DOHH2 (cell line): ENCODE results near the gene WNT9B.

Experiments used
- H3F3A ChIP-seq: fragments of 200-600 bp; sonication (generic), shearing (Covaris generic); 2 replicates; pipeline ENCODE4 v1.6.0; 2016; ENCODE audit warnings: antibody characterized with exemption, mild to moderate bottlenecking; ENCODE audit not compliant: control insufficient read depth, insufficient read depth
- H3K27ac ChIP-seq: fragments of 200-600 bp; sonication (generic); 2 replicates; pipeline ENCODE4 v1.5.1; 2014; ENCODE audit warnings: low read depth, mild to moderate bottlenecking, low read length, moderate library complexity
- H3K27me3 ChIP-seq: fragments of 200-600 bp; sonication (generic); 2 replicates; pipeline ENCODE4 v1.6.1; 2014; ENCODE audit warnings: mild to moderate bottlenecking, low read length, mixed read lengths; ENCODE audit not compliant: control insufficient read depth
- H3K36me3 ChIP-seq: fragments of 200-600 bp; sonication (generic); 2 replicates; pipeline ENCODE4 v1.6.1; 2014; ENCODE audit warnings: mild to moderate bottlenecking, low read length, moderate library complexity, mixed read lengths; ENCODE audit not compliant: control insufficient read depth
- H3K4me1 ChIP-seq: fragments of 200-600 bp; sonication (generic); 2 replicates; pipeline ENCODE4 v1.6.1; 2014; ENCODE audit warnings: mild to moderate bottlenecking, low read length, mixed read lengths; ENCODE audit not compliant: control insufficient read depth
- H3K4me2 ChIP-seq: fragments of 200-600 bp; sonication (generic); 2 replicates; pipeline ENCODE4 v1.6.0; 2014; ENCODE audit warnings: mild to moderate bottlenecking, low read length, moderate library complexity
- H3K4me3 ChIP-seq: fragments of 200-600 bp; sonication (generic); 2 replicates; pipeline ENCODE4 v1.5.1; 2014; ENCODE audit warnings: mild to moderate bottlenecking, low read length, mixed read lengths
- H3K79me2 ChIP-seq: fragments of 200-600 bp; sonication (generic); 2 replicates; pipeline ENCODE4 v1.6.1; 2014; ENCODE audit warnings: mild to moderate bottlenecking, low read length, mixed read lengths; ENCODE audit not compliant: control insufficient read depth
- H3K9me2 ChIP-seq: fragments of 200-600 bp; sonication (generic); replicated peaks from 2 replicates; pipeline ENCODE4 v1.6.1; 2014; ENCODE audit warnings: mild to moderate bottlenecking, low read length, mixed read lengths; ENCODE audit not compliant: control insufficient read depth
- H3K9me3 ChIP-seq: fragments of 200-600 bp; sonication (generic); 2 replicates; pipeline ENCODE4 v1.6.1; 2014; ENCODE audit warnings: antibody characterized with exemption, low read length, mixed read lengths; ENCODE audit not compliant: control insufficient read depth, insufficient read depth
- H4K20me1 ChIP-seq: fragments of 200-600 bp; sonication (generic); 2 replicates; pipeline ENCODE4 v1.6.0; 2014; ENCODE audit warnings: low read depth, mild to moderate bottlenecking, antibody characterized with exemption, low read length, moderate library complexity; ENCODE audit not compliant: control insufficient read depth, insufficient read depth
- EZH2phosphoT487 ChIP-seq: fragments of 200-600 bp; sonication (generic); IDR thresholded peaks from 2 replicates; pipeline ENCODE4 v1.6.1; 2017; ENCODE audit warnings: borderline replicate concordance, mild to moderate bottlenecking, antibody characterized with exemption, low read length, moderate library complexity, mixed read lengths
- TF ChIP-seq, protein P1 (sequence below): fragments of 200-600 bp; sonication (generic); IDR thresholded peaks from one replicate; pipeline ENCODE4 v1.5.1; 2014; ENCODE audit warnings: antibody characterized with exemption, mild to moderate bottlenecking, low read depth, low read length; ENCODE audit not compliant: poor library complexity, severe bottlenecking

WNT9B gene

DNA sequence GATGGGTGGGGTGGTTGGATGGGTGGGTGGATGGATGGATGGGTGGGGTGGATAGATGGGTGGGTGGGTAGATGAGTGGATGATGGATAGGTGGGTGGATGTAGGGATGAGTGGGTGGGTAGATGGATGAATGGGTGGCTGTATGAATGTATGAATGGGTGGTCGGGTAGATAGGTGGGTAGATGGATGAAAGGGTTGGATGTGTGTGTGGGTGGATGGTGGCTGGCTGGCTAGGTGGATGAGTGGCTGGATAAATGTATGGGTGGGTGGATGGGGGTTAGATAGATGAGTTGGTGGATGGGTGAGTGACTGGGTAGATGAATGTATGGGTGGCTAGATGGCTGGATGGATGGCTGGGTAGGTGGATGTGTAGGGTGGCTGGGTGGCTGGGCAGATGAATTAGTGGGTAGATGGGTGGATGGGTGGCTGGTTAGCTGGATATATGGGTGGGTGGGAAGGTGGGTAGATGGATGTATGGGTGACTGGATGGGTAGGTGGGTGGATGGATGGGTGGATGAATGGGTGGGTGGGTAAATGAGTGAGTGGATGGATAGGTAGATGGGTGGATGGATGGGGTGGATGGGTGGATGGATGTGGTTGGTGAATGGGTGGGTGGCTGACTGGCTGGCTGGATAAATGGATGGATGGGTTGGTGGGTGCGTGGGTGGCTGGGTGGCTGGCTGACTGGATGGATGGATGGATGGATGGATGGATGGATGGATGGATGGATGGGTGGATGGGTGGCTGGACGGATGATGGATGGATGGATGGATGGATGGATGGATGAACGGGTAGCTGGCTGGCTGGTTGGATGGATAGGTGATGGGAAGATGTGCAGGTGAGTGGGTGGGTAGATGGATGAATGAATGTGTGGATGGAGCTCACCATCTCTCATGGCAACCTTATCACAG, 52.6 kb downstream of the WNT9B start:
- TF ChIP-seq EZH2phosphoT487: no peak
- TF ChIP-seq, protein P1, sequence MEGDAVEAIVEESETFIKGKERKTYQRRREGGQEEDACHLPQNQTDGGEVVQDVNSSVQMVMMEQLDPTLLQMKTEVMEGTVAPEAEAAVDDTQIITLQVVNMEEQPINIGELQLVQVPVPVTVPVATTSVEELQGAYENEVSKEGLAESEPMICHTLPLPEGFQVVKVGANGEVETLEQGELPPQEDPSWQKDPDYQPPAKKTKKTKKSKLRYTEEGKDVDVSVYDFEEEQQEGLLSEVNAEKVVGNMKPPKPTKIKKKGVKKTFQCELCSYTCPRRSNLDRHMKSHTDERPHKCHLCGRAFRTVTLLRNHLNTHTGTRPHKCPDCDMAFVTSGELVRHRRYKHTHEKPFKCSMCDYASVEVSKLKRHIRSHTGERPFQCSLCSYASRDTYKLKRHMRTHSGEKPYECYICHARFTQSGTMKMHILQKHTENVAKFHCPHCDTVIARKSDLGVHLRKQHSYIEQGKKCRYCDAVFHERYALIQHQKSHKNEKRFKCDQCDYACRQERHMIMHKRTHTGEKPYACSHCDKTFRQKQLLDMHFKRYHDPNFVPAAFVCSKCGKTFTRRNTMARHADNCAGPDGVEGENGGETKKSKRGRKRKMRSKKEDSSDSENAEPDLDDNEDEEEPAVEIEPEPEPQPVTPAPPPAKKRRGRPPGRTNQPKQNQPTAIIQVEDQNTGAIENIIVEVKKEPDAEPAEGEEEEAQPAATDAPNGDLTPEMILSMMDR: no peak
- H3K27me3 ChIP-seq: no peaks in the 10 kb centered on the region

DNA sequence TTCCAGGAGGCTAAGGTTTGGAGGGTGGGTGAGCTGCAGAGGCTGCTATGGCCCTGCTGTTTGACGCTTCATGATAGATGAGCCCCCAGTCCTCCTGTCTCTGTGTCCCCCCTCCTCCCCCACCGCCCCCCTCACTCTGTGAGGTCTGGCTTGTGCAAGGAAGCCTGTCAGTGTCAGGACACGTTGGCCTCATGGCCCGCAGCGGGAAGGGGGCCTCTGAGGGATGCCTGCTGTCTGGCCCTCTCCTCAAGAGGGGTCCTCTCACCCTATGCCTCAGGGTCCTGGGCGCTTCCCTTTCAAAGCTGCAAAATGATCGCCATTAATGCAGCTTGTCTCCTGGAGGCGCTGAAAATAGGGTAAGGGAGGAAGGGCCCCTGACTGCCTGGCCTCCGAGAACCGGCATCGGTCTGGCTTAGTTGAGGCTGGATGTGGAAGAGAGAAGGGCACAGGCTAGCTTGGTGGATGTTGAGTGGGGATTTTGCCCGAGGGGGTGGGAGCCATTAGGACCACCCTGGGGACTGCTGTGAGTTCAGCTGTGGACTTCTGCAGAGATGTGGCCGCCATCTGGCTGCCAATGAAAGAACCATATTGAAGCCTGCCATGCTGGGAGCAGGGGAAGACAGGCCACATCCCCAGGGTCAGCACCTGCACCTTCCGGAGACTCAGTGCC, 56.8 kb downstream of the WNT9B start:
- TF ChIP-seq, protein P1: no peak
- no peak for TF ChIP-seq EZH2phosphoT487

More for the DNA sequence above, 52.6 kb downstream of the WNT9B start:
- Histone ChIP-seq H3K4me2 (no peak overlapping the region), H3K27ac (no peak overlapping the region), H3K4me3 (no peak overlapping the region), H3K9me3 (no peaks in the 10 kb centered on the region), H3K9me2 (no peaks in the 10 kb centered on the region), H3K36me3 (no peaks in the 10 kb centered on the region), H3K4me1 (peaks cover 4% of the 10 kb centered on the region), H3F3A (no peaks in the 10 kb centered on the region), H3K79me2 (no peaks in the 10 kb centered on the region), H4K20me1 (no peaks in the 10 kb centered on the region)

DNA sequence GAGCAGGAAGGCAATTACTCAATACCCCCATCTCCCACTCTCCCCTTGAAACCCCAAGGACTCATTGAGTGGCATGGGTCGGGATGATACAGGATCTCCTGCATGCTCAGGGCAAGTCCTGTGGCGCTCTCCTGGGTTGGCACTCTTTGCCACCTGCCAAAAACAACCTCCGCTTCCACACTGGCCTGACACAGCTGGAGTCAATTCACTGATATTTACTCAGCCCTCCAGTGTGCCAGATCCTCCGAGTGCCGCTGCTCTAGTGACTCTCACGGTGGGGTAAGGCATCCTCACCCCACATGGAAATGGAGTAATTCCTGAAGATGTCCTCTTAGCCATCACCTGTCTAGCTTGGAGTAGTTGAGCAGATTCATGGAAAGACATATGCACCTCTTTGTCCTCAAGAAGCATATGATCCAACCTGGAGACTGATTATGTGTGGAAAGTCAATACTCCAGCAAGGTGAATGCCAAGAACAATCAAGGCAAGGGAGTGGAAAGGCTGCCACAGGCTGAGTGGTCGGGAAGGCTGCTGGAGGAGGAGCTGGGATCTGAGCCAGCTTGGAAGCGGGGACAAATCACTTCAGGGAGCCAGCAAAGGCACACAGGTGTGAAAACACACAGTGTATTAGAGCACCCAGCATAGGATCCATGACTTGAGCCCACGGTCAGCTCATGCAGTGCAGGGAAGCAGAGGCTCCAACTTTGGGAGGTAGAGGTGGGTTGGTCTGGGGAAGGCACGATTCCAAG, 59.0 kb downstream of the WNT9B start:
- no peaks in the 10 kb centered on the region for H3F3A ChIP-seq
- no peaks in the 10 kb centered on the region for H3K36me3 ChIP-seq
- H3K27me3 ChIP-seq: peaks cover 7% of the 10 kb centered on the region
- H3K79me2 ChIP-seq: no peaks in the 10 kb centered on the region
- H3K9me3 ChIP-seq: no peaks in the 10 kb centered on the region
- peaks cover 4% of the 10 kb centered on the region for H3K4me1 ChIP-seq
- H3K9me2 ChIP-seq: no peaks in the 10 kb centered on the region
- H4K20me1 ChIP-seq: no peaks in the 10 kb centered on the region
- H3K4me2 ChIP-seq: no peak overlapping the region
- TF ChIP-seq, protein P1: no peak
- no peak for TF ChIP-seq EZH2phosphoT487
- no peak overlapping the region for H3K27ac ChIP-seq
- no peak overlapping the region for H3K4me3 ChIP-seq

More for the DNA sequence above, 56.8 kb downstream of the WNT9B start:
- H3K4me3 ChIP-seq: no peak overlapping the region
- no peaks in the 10 kb centered on the region for H3K9me2 ChIP-seq
- no peaks in the 10 kb centered on the region for H3F3A ChIP-seq
- H4K20me1 ChIP-seq: no peaks in the 10 kb centered on the region
- H3K79me2 ChIP-seq: no peaks in the 10 kb centered on the region
- H3K4me1 ChIP-seq: peaks cover 4% of the 10 kb centered on the region
- no peak overlapping the region for H3K4me2 ChIP-seq
- H3K27me3 ChIP-seq: peaks cover 7% of the 10 kb centered on the region
- no peaks in the 10 kb centered on the region for H3K9me3 ChIP-seq
- no peaks in the 10 kb centered on the region for H3K36me3 ChIP-seq
- no peak overlapping the region for H3K27ac ChIP-seq
